HEK293T (cell line): ENCODE measurements around the gene PITPNM2.

Experiments used
- CTCF ChIA-PET: fragments of 350-600 bp; formaldehyde crosslinking; extraction: SDS; loops from one replicate; lab custom pipeline; 2021; ENCODE audit warnings: antibody characterized with exemption, inconsistent platforms; lab: Yijun Ruan, JAX
- POLR2A ChIA-PET: fragments of 350-600 bp; formaldehyde crosslinking; extraction: SDS; loops from one replicate; lab custom pipeline; 2020; ENCODE audit warnings: antibody characterized with exemption, inconsistent platforms; lab: Yijun Ruan, JAX
- DNase-seq: peaks from one replicate; pipeline ENCODE4 v3.0.0; 2012; ENCODE audit warnings: mixed read lengths; ENCODE audit errors: extremely low spot score
- ARNT ChIP-seq: fragments of 450-650 bp; IDR thresholded peaks from 2 replicates; pipeline ENCODE4 v1.6.1; 2017; ENCODE audit warnings: mild to moderate bottlenecking
- BHLHE40 ChIP-seq: fragments of 450-650 bp; IDR thresholded peaks from 2 replicates; pipeline ENCODE4 v1.6.1; 2016; ENCODE audit warnings: mild to moderate bottlenecking, moderate library complexity, borderline replicate concordance
- CTBP1 ChIP-seq: fragments of 450-650 bp; IDR thresholded peaks from 2 replicates; pipeline ENCODE4 v1.6.1; 2016; ENCODE audit warnings: borderline replicate concordance
- ELF4 ChIP-seq: fragments of 450-650 bp; IDR thresholded peaks from 2 replicates; pipeline ENCODE4 v1.6.1; 2017; ENCODE audit warnings: antibody characterized with exemption
- FOXA1 ChIP-seq: fragments of 450-650 bp; IDR thresholded peaks from 2 replicates; pipeline ENCODE4 v1.6.1; 2016; ENCODE audit warnings: mild to moderate bottlenecking
- FOXK2 ChIP-seq: fragments of 450-650 bp; IDR thresholded peaks from 2 replicates; pipeline ENCODE4 v1.6.1; 2016; ENCODE audit warnings: mild to moderate bottlenecking
- FOXM1 ChIP-seq: fragments of 450-650 bp; IDR thresholded peaks from 2 replicates; pipeline ENCODE4 v1.6.1; 2017; ENCODE audit warnings: mild to moderate bottlenecking, borderline replicate concordance
- HDGF ChIP-seq: fragments of 450-650 bp; IDR thresholded peaks from 2 replicates; pipeline ENCODE4 v1.6.1; 2017; ENCODE audit warnings: antibody characterized with exemption, borderline replicate concordance
- L3MBTL2 ChIP-seq: fragments of 450-650 bp; conservative IDR thresholded peaks from 2 replicates; pipeline ENCODE4 v1.6.1; 2016; ENCODE audit warnings: mild to moderate bottlenecking
- LEF1 ChIP-seq: fragments of 450-650 bp; IDR thresholded peaks from 2 replicates; pipeline ENCODE4 v1.6.1; 2017; ENCODE audit warnings: mild to moderate bottlenecking, borderline replicate concordance
- NFRKB ChIP-seq: fragments of 450-650 bp; IDR thresholded peaks from 2 replicates; pipeline ENCODE4 v1.6.1; 2016; ENCODE audit warnings: mild to moderate bottlenecking, moderate library complexity
- SP1 ChIP-seq: fragments of 450-650 bp; IDR thresholded peaks from 2 replicates; pipeline ENCODE4 v1.6.1; 2017
- SUZ12 ChIP-seq: fragments of 450-650 bp; IDR thresholded peaks from 2 replicates; pipeline ENCODE4 v1.6.1; 2016; ENCODE audit warnings: mild to moderate bottlenecking
- TARDBP ChIP-seq: fragments of 450-650 bp; IDR thresholded peaks from 2 replicates; pipeline ENCODE4 v1.6.1; 2016
- ZNF384 ChIP-seq: fragments of 450-650 bp; IDR thresholded peaks from 2 replicates; pipeline ENCODE4 v1.6.1; 2016
- TF ChIP-seq, protein P1 (sequence below): fragments of 450-650 bp; IDR thresholded peaks from 2 replicates; pipeline ENCODE4 v1.6.1; 2016

The PITPNM2 gene

DNA sequence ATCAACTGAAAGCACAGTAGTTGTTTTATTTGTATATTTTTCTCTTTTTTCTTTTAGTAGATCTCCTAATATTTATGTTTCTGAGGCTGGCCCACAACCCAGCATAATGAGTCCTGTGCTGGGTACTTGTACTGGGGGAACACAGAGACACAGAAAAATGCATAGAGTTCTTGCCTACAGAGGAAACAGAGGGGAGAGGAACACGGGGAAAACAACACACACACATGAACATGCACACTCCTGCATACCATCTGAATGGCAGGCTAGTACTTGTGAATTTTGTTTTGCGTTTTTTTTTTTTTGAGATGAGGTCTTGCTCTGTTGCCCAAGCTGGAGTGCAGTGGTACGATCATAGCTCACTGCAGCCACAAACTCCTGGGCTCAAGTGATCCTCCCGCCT, 21.3 kb downstream of the PITPNM2 start:
- CTCF ChIA-PET: no interaction called here
- POLR2A ChIA-PET: no interaction called here
- TF ChIP-seq SUZ12: no peak
- DNase-seq: no peak

DNA sequence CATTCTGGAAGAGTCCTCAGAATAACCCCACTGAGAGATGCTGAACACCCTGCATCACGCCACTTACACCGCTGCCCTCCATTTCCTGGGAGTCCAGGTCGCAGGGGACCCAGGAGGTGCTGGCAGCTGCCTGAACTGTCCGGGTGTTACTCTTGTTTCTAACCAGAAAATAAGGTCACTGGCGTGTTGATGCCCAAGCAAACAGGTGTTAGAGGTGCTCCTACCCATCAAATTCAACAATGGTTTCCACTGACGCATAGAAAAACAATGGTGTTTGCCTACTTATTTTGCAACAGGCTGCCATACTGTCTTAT, 23.8 kb downstream of the PITPNM2 start:
- CTCF ChIA-PET: no interaction called here
- DNase-seq: no peak
- POLR2A ChIA-PET: interaction anchor here (1.2 kb wide), 1 partner anchor 106 kb away, joined by 4 read pairs; the partner anchor contains the start of genes MPHOSPH9 and MTRFR
- TF ChIP-seq SUZ12: no peak
- TF ChIP-seq BHLHE40: no peak
- TF ChIP-seq FOXK2: no peak
- no peak for TF ChIP-seq SP1
- TF ChIP-seq FOXM1: no peak
- TF ChIP-seq FOXA1: no peak
- TF ChIP-seq L3MBTL2: no peak

DNA sequence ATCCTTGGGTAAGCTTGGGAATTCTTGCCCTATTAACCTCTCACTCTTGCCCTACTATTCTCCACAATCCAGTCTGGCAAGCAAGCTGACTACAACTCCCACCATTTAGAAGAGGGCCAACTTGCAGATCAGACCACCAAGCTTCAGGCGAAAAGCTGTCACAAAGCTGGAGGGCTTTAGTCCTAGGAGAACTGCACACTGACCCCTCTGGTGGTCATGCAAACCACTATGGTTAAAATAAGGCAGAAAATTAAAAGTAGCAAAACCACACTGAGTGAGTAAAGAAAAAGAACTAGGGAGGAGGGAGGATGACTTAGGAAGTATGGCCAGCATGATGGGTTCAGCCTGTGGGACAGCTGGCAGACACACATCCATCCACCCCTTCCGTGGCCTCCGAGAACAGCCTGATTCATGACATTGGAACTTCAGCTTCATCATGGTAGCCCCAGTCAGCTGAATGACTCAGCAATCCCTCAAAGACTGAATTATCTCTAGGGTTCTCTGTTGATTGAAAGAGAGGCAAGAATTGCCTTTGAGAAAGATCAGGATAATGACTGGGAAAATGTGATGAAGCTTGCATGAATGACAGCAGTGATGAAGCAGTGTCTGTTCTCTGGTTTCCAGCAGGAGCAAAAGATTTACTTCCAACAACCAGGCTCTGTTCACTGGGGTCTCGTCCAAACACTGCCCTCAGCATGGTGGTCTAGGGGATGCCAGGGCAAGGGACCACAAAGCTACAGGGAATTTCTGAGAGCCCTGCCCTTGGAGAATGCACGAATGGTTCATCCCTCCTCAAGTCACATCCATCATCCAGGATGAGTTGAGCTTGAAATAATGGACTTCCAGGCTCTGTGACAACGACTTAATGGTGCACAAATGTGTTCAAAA, 24.4 kb downstream of the PITPNM2 start:
- ChIA-PET CTCF (no interaction called here), POLR2A (interaction anchor here (1.2 kb wide), 1 partner anchor 106 kb away, joined by 4 read pairs; the partner anchor contains the start of genes MPHOSPH9 and MTRFR)
- TF ChIP-seq SUZ12 (no peak), BHLHE40 (no peak), FOXK2 (no peak), ELF4 (no peak), FOXM1 (no peak), SP1 (no peak), L3MBTL2 (no peak), FOXA1 (no peak), ZNF384 (no peak), LEF1 (no peak), HDGF (no peak), ARNT (no peak), NFRKB (no peak)
- TF ChIP-seq, protein P1, sequence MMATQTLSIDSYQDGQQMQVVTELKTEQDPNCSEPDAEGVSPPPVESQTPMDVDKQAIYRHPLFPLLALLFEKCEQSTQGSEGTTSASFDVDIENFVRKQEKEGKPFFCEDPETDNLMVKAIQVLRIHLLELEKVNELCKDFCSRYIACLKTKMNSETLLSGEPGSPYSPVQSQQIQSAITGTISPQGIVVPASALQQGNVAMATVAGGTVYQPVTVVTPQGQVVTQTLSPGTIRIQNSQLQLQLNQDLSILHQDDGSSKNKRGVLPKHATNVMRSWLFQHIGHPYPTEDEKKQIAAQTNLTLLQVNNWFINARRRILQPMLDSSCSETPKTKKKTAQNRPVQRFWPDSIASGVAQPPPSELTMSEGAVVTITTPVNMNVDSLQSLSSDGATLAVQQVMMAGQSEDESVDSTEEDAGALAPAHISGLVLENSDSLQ: no peak
- DNase-seq: no peak

DNA sequence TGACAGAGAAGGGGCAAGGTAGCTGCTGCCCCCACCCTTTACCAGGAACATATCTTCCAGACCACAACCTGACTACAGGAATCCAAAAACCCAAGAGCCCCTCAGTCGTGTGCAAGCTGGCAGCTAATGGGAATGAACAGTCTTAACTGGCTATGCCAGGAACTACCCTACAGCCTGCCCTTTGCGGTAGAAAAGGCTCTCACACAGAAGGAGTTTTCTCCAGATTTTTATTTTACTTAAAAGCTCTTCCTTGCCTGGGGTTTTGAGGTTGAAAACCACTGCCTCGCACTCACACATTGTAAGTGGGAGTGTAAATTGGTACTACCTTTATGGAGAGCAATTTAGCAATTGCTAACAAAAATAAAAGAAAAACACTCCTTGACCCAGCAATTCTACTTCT, 28.3 kb downstream of the PITPNM2 start:
- ChIA-PET POLR2A (no interaction called here), CTCF (no interaction called here)
- no peak for DNase-seq
- TF ChIP-seq SUZ12 (no peak), FOXM1 (no peak)

DNA sequence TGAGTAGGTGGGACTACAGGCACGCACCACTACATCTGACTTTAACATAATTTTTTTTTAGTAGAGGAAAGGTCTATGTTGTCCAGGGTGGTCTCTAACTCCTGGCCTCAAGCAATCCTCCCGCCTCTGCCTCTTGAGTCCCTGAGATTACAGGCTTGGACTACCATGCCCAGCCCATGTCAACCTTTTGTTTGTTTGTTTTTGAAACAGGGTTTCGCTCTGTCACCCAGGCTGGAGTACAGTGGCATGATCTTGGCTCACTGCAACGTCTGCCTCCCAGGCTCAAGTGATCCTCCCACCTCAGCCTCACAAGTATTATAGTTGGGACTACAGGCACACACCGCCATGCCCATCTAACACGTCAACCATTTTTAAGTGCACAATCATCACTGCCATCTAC, 29.2 kb downstream of the PITPNM2 start:
- TF ChIP-seq ARNT (no peak), L3MBTL2 (no peak), FOXA1 (no peak), SUZ12 (no peak), BHLHE40 (no peak), SP1 (no peak), FOXM1 (no peak), FOXK2 (no peak), ZNF384 (no peak), LEF1 (no peak), HDGF (no peak)
- TF ChIP-seq, protein P1: no peak
- ChIA-PET POLR2A (no interaction called here), CTCF (interaction anchor here (0.8 kb wide), 1 partner anchor 10 kb away, joined by 5 read pairs; no protein-coding TSS in a partner anchor)
- no peak for DNase-seq

DNA sequence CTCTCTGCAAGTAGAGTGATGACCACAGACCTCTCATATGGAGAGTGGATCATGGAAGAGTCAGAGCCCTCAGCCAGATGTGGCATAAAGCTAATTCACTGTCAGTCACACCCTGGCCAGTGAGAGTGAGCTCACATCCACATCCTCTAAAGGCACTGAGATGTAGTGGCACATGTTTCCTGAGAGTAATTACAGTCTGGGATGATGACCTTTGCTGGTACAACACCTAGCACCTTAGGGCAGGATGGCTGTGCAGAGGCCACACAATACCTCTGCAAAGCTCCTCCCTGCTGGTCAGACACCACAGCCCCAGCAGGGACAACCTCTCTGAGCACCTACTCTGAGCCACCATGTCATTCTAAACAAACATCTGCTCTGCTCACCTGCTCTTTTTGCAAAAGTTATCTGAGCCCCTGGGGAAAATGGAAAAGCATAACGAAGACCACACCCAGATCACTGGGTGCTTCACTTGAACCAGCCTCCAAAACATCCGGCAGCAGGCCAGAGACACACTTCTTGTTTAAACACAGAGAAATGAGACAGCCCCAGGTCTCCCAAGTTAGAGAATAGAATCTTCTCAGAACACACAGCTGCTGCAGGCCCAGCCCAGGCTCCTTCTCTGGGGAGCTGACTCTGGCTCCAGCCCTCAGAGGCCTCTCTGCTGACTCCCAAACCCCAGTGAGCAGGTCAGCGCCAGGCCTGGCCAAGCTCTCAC, 30.3 kb downstream of the PITPNM2 start:
- no peak for DNase-seq
- no peak for TF ChIP-seq LEF1
- no peak for TF ChIP-seq NFRKB
- no peak for TF ChIP-seq SUZ12
- no peak for TF ChIP-seq ARNT
- TF ChIP-seq FOXM1: no peak
- TF ChIP-seq FOXK2: no peak
- no peak for TF ChIP-seq SP1
- TF ChIP-seq ELF4: no peak
- no peak for TF ChIP-seq HDGF
- no peak for TF ChIP-seq FOXA1
- POLR2A ChIA-PET: no interaction called here
- CTCF ChIA-PET: interaction anchor here (0.8 kb wide), 1 partner anchor 11 kb away, joined by 5 read pairs; no protein-coding TSS in a partner anchor

DNA sequence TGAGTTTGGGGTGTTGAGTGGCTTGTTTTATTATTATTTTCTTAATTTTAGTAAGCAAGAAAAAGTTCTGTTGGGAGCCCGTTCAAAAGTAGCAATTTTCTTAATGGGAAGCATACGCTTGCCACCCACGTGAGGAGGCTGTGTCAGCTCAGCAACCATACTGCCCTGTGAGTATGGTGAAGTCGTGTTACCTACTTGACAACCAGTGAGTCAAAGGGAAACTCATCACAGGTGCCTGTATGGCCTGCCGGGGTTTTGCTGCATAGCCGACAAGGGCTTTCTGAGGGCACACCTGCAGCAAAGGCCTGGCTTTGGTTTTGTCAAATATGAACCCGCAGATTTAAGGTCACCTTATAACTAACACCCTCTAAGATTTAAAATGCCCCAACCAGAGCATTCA, 31.1 kb downstream of the PITPNM2 start:
- POLR2A ChIA-PET: no interaction called here
- DNase-seq: no peak
- CTCF ChIA-PET: no interaction called here
- TF ChIP-seq FOXA1 (no peak), ARNT (no peak), SP1 (no peak), CTBP1 (no peak), ELF4 (no peak), FOXM1 (no peak), BHLHE40 (no peak), LEF1 (no peak), ZNF384 (no peak), NFRKB (no peak), TARDBP (no peak), FOXK2 (no peak), L3MBTL2 (no peak), SUZ12 (no peak), HDGF (no peak)
- TF ChIP-seq, protein P1: no peak
